K562 treated with DMSO at 1 percent for 4 hours (cell line): ENCODE results near the gene TVP23A. TPM values are rescaled to one million over a fixed set of nuclear protein-coding genes. Genes with fewer than 3 reads are reported as not detected.

Experiments used
- total RNA-seq: library from RNA; unstranded; fragments of 300-600 nt; gene quantifications from 2 replicates; pipeline ENCODE4 v1.2.3, GENCODE V29; 2022; ENCODE audit not compliant: insufficient read depth

TVP23A gene
- total RNA-seq = not detected in 2 replicates

DNA sequence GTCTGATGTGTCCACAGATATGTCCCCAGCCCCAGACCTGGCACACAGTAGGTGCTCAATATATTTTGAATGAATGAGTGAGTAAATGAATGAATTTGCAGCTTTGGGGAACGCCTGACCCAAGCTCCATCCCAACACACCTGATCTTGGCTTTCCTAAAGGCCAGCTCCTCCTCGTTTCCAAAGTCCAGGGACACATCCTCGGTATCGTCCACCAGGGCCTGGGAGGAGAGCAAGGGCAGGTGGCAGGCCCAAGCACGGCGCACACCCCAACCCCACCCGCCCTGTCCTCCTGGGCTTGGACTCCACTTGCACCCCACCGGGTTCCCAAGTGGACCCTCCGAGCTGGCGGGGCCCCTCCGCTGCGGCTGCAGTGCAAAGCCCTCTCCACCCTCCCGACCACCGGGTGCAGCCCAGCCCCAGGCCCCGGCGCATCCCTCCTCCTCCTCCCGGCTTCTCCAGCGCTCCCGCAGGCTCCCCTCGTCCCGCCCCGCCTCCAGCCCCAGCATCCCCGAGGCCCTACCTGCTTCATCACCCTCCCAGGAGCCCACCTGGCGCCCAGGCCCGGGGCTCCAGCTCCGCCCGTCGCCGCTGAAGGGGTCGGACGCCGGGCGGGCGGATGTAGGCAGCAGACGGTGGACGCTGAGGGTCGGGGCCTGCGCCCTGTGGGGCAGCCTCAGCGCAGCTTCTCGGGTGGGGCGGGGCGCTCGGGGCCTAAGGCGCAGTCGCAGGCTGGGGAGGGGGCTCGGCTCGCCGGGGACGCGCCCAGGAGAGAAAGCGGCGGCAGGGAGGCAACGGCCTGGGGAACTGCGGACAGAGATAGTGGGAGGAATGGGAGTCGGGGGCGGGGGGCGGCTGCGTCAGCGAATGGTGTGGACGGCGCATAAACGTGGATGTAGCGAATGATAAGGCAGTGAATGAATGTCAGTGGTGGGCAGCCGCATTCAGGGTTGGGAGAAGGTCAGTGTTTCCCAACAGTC lies at the start of gene TVP23A:
Gene TVP23A, minus strand, starts transcription at position 832 of the 979 bp plus-strand sequence. Its CDS starts 301 bp downstream, at position 531.

DNA sequence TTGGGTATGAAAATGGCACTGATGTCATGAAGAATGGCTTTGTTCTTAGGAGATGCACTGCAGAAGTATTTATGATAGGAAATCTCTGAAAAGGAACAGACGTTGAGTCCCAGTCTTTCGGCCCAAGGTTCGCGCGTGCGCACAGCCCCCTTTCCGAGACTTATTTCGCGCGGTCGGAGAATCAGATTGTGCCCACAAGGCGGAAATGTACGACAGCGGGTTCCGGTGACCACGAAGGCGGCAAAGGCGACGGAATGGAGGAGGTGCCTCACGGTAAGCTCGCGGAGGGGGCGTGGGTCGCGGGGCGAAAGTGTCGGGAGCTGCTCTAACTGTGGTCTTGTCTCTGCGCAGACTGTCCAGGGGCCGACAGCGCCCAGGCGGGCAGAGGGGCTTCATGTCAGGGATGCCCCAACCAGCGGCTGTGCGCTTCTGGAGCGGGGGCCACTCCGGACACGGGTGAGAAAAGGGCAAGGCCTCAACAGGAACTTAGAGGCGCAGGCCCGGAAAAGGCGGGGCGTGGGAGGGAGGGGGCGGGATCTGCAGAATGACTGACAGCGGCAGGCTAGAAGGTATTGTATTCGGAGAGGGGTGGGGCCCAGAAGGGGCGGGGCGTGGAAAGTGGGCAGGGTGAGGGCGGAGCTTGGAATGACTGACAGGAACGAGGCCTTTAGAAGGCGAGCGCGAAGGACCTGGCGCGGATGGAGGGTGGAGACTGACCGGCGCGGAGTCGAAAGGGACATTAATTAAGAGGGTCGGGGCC lies 74.8 kb downstream of the TVP23A start, which contains the start of gene NUBP1:
Gene NUBP1, plus strand, starts transcription at position 233 of the 760 bp plus-strand sequence. Its CDS starts 22 bp downstream, at position 255.

Other genes with a start within 250 kb of the TVP23A start
- 1.8 and 3.3 TPM in 2 replicates for gene EMP2, start 238.2 kb downstream of the TVP23A start, total RNA-seq
- gene TEKT5, start 123.9 kb downstream of the TVP23A start, total RNA-seq = not detected in 2 replicates
- 17.3 and 21.2 TPM in 2 replicates for gene NUBP1, start 75.0 kb downstream of the TVP23A start, total RNA-seq
- gene CIITA, start 58.4 kb upstream of the TVP23A start, total RNA-seq = 0.10 and 0.59 TPM in 2 replicates
- gene DEXI, start 123.7 kb upstream of the TVP23A start, total RNA-seq = 35.1 and 44.6 TPM in 2 replicates
- gene CLEC16A, start 125.8 kb upstream of the TVP23A start, total RNA-seq = 18.3 and 18.8 TPM in 2 replicates